Measurements from ENCODE around the gene SH3BP2. TPM values are rescaled to one million over a fixed set of nuclear protein-coding genes. Genes with fewer than 3 reads are reported as not detected.

The SH3BP2 gene
- total RNA-seq, 5 donors from 2014 or later (not counting 1 experiment from before 2014, with no cell fraction given) = 44.0 to 68.2 (median 49.7) TPM

GRCh38 chr4:2803624-2804448, 11.0 kb downstream of the SH3BP2 start:
- Mint-ChIP-seq H3K9me3 (no peaks in the 10 kb centered on the region), H3K4me1 (peaks cover 18 to 42% (median 21%) of the 10 kb centered on the region in 3 donors), H3K4me3 (no peak overlapping the region), H3K36me3 (no peaks in the 10 kb centered on the region), H3K27ac (no peak overlapping the region), H3K27me3 (no peaks in the 10 kb centered on the region)
- Histone ChIP-seq H3K36me3 (ENCODE audit: control insufficient read depth in 2 of 2, extremely low read depth in 1 of 2, insufficient read depth in 1 of 2, low read length in 1 of 2) (no peaks in the 10 kb centered on the region), H3K4me3 (ENCODE audit: control insufficient read depth in 1 of 2, extremely low read depth in 1 of 2, low read length in 1 of 2) (no peak overlapping the region), H3K27me3 (replicated peaks in 1 of 2; ENCODE audit: control insufficient read depth in 2 of 2, extremely low read depth in 1 of 2, insufficient read depth in 2 of 2, low read length in 1 of 2) (no peaks in the 10 kb centered on the region), H3K9me3 (no peaks in the 10 kb centered on the region), H3K4me1 (ENCODE audit: control insufficient read depth in 1 of 2, extremely low read depth in 1 of 2, insufficient read depth in 2 of 2, low read length in 2 of 2) (peaks cover 16 to 46% of the 10 kb centered on the region in 2 experiments), H3K27ac (ENCODE audit: low read length) (no peak overlapping the region)
- WGBS (ENCODE audit: insufficient coverage) = 92% methylated on average over 20 of the region's 20 CpGs
- ChIA-PET CTCF (no interaction called here), POLR2A (interaction anchor here in 1 of 2 donors (0.6 kb wide), 1 partner anchor 28 kb away, joined by 4 read pairs; no protein-coding TSS in a partner anchor)
- ATAC-seq (replicated peaks in 1 of 4) = no peak
- no peak for DNase-seq

DNA sequence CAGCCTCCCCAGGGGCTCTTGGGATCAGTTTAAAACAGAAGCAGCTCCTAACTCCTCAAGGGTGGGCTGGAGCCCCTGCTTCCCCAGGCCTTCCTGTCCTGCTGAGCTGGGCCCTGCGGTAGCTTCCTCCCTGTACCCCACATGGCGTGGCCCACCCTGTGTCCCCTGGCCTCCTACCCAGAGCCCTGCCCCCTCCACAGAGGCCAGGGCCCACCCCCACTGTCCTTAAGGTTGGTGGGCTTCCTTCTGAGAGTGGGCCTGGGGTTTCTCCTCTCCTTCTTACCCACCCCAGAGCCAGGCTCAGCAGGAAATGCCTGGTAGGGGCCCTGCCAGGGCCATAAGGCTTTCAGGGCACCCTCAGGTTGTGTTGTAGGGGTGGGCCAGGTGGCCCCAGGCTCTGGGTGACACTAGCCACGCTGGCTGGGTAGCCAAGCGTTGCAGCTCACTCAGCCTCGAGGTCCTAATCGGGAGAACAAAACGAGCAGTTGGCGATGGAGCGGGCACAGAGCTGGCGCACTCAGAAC, 11.6 kb downstream of the SH3BP2 start:
- ATAC-seq (replicated peaks in 1 of 4) = no peak
- Mint-ChIP-seq H3K4me1 (peaks cover 12 to 35% (median 14%) of the 10 kb centered on the region in 3 donors), H3K36me3 (no peaks in the 10 kb centered on the region), H3K27ac (no peak overlapping the region), H3K9me3 (no peaks in the 10 kb centered on the region), H3K4me3 (no peak overlapping the region), H3K27me3 (no peaks in the 10 kb centered on the region)
- Histone ChIP-seq H3K4me1 (ENCODE audit: control insufficient read depth in 1 of 2, extremely low read depth in 1 of 2, insufficient read depth in 2 of 2, low read length in 2 of 2) (peaks cover 10 to 39% of the 10 kb centered on the region in 2 experiments), H3K9me3 (no peaks in the 10 kb centered on the region), H3K27me3 (replicated peaks in 1 of 2; ENCODE audit: control insufficient read depth in 2 of 2, extremely low read depth in 1 of 2, insufficient read depth in 2 of 2, low read length in 1 of 2) (no peaks in the 10 kb centered on the region), H3K36me3 (ENCODE audit: control insufficient read depth in 2 of 2, extremely low read depth in 1 of 2, insufficient read depth in 1 of 2, low read length in 1 of 2) (no peaks in the 10 kb centered on the region), H3K4me3 (ENCODE audit: control insufficient read depth in 1 of 2, extremely low read depth in 1 of 2, low read length in 1 of 2) (no peak overlapping the region), H3K27ac (ENCODE audit: low read length) (no peak overlapping the region)
- DNase-seq = no peak
- CTCF ChIA-PET = no interaction called here
- 91% methylated on average over 9 of the region's 10 CpGs for WGBS (ENCODE audit: insufficient coverage)
- POLR2A ChIA-PET = no interaction called here

- POLR2A ChIA-PET = no interaction called here
These were observed 12.2 kb downstream of the SH3BP2 start for GRCh38 chr4:2804973-2805501.

GRCh38 chr4:2805712-2806389, 13.0 kb downstream of the SH3BP2 start:
- CTCF ChIA-PET = no interaction called here
- no peaks in the 10 kb centered on the region for H3K9me3 Mint-ChIP-seq
- H3K4me3 Mint-ChIP-seq = no peak overlapping the region
- peaks cover under 1 to 32% of the 10 kb centered on the region in 2 experiments for H3K4me1 ChIP-seq (ENCODE audit: control insufficient read depth in 1 of 2, extremely low read depth in 1 of 2, insufficient read depth in 2 of 2, low read length in 2 of 2)
- no peaks in the 10 kb centered on the region for H3K36me3 ChIP-seq (ENCODE audit: control insufficient read depth in 2 of 2, extremely low read depth in 1 of 2, insufficient read depth in 1 of 2, low read length in 1 of 2)
- no peak overlapping the region for H3K27ac Mint-ChIP-seq
- DNase-seq (no peak), ATAC-seq (replicated peaks in 1 of 4) (no peak)
- no peaks in the 10 kb centered on the region for H3K9me3 ChIP-seq
- POLR2A ChIA-PET = no interaction called here
- no peaks in the 10 kb centered on the region for H3K27me3 Mint-ChIP-seq
- 88% methylated on average over 12 of the region's 20 CpGs for WGBS (ENCODE audit: insufficient coverage)
- peaks cover 4 to 34% (median 8%) of the 10 kb centered on the region in 3 donors for H3K4me1 Mint-ChIP-seq
- H3K27ac ChIP-seq (ENCODE audit: low read length) = no peak overlapping the region
- H3K4me3 ChIP-seq (ENCODE audit: control insufficient read depth in 1 of 2, extremely low read depth in 1 of 2, low read length in 1 of 2) = no peak overlapping the region
- H3K27me3 ChIP-seq (replicated peaks in 1 of 2; ENCODE audit: control insufficient read depth in 2 of 2, extremely low read depth in 1 of 2, insufficient read depth in 2 of 2, low read length in 1 of 2) = no peaks in the 10 kb centered on the region
- no peaks in the 10 kb centered on the region for H3K36me3 Mint-ChIP-seq

More at GRCh38 chr4:2804973-2805501, 12.2 kb downstream of the SH3BP2 start:
- DNase-seq = no peak
- no peaks in the 10 kb centered on the region for H3K27me3 ChIP-seq (replicated peaks in 1 of 2; ENCODE audit: control insufficient read depth in 2 of 2, extremely low read depth in 1 of 2, insufficient read depth in 2 of 2, low read length in 1 of 2)
- no peaks in the 10 kb centered on the region for H3K27me3 Mint-ChIP-seq
- no peak overlapping the region for H3K4me3 ChIP-seq (ENCODE audit: control insufficient read depth in 1 of 2, extremely low read depth in 1 of 2, low read length in 1 of 2)
- peaks cover 6 to 34% of the 10 kb centered on the region in 2 experiments for H3K4me1 ChIP-seq (ENCODE audit: control insufficient read depth in 1 of 2, extremely low read depth in 1 of 2, insufficient read depth in 2 of 2, low read length in 2 of 2)
- H3K27ac Mint-ChIP-seq = no peak overlapping the region
- H3K36me3 ChIP-seq (ENCODE audit: control insufficient read depth in 2 of 2, extremely low read depth in 1 of 2, insufficient read depth in 1 of 2, low read length in 1 of 2) = no peaks in the 10 kb centered on the region
- no peaks in the 10 kb centered on the region for H3K36me3 Mint-ChIP-seq
- no peak overlapping the region for H3K27ac ChIP-seq (ENCODE audit: low read length)
- H3K4me3 Mint-ChIP-seq = no peak overlapping the region
- peaks cover 8 to 35% (median 11%) of the 10 kb centered on the region in 3 donors for H3K4me1 Mint-ChIP-seq
- WGBS (ENCODE audit: insufficient coverage) = 92% methylated on average over 10 of the region's 13 CpGs
- CTCF ChIA-PET = no interaction called here
- H3K9me3 ChIP-seq = no peaks in the 10 kb centered on the region
- no peak for ATAC-seq (replicated peaks in 1 of 4)
- H3K9me3 Mint-ChIP-seq = no peaks in the 10 kb centered on the region

GRCh38 chr4:2806390-2807355, 13.8 kb downstream of the SH3BP2 start:
- H3K9me3 ChIP-seq = no peaks in the 10 kb centered on the region
- no peaks in the 10 kb centered on the region for H3K27me3 ChIP-seq (replicated peaks in 1 of 2; ENCODE audit: control insufficient read depth in 2 of 2, extremely low read depth in 1 of 2, insufficient read depth in 2 of 2, low read length in 1 of 2)
- H3K36me3 Mint-ChIP-seq = no peaks in the 10 kb centered on the region
- ChIA-PET CTCF (no interaction called here), POLR2A (no interaction called here)
- DNase-seq (no peak), ATAC-seq (replicated peaks in 1 of 4) (no peak)
- H3K27ac Mint-ChIP-seq = no peak overlapping the region
- H3K27ac ChIP-seq (ENCODE audit: low read length) = no peak overlapping the region
- no peak overlapping the region for H3K4me3 Mint-ChIP-seq
- 93% methylated on average over 23 of the region's 28 CpGs for WGBS (ENCODE audit: insufficient coverage)
- H3K27me3 Mint-ChIP-seq = no peaks in the 10 kb centered on the region
- no peaks in the 10 kb centered on the region for H3K9me3 Mint-ChIP-seq
- no peak overlapping the region for H3K4me3 ChIP-seq (ENCODE audit: control insufficient read depth in 1 of 2, extremely low read depth in 1 of 2, low read length in 1 of 2)
- H3K4me1 ChIP-seq (ENCODE audit: control insufficient read depth in 1 of 2, extremely low read depth in 1 of 2, insufficient read depth in 2 of 2, low read length in 2 of 2) = peaks cover 4 to 32% of the 10 kb centered on the region in 2 experiments
- H3K36me3 ChIP-seq (ENCODE audit: control insufficient read depth in 2 of 2, extremely low read depth in 1 of 2, insufficient read depth in 1 of 2, low read length in 1 of 2) = no peaks in the 10 kb centered on the region
- peaks cover 3 to 32% (median 7%) of the 10 kb centered on the region in 3 donors for H3K4me1 Mint-ChIP-seq

GRCh38 chr4:2807571-2807970, 14.7 kb downstream of the SH3BP2 start:
- Histone ChIP-seq H3K4me3 (ENCODE audit: control insufficient read depth in 1 of 2, extremely low read depth in 1 of 2, low read length in 1 of 2) (no peak overlapping the region), H3K4me1 (ENCODE audit: control insufficient read depth in 1 of 2, extremely low read depth in 1 of 2, insufficient read depth in 2 of 2, low read length in 2 of 2) (peaks cover 10 to 38% of the 10 kb centered on the region in 2 experiments), H3K36me3 (ENCODE audit: control insufficient read depth in 2 of 2, extremely low read depth in 1 of 2, insufficient read depth in 1 of 2, low read length in 1 of 2) (no peaks in the 10 kb centered on the region), H3K9me3 (no peaks in the 10 kb centered on the region), H3K27ac (ENCODE audit: low read length) (no peak overlapping the region), H3K27me3 (replicated peaks in 1 of 2; ENCODE audit: control insufficient read depth in 2 of 2, extremely low read depth in 1 of 2, insufficient read depth in 2 of 2, low read length in 1 of 2) (no peaks in the 10 kb centered on the region)
- H3K27me3 Mint-ChIP-seq = no peaks in the 10 kb centered on the region
- no peaks in the 10 kb centered on the region for H3K9me3 Mint-ChIP-seq
- DNase-seq (no peak), ATAC-seq (replicated peaks in 1 of 4) (no peak)
- H3K36me3 Mint-ChIP-seq = no peaks in the 10 kb centered on the region
- POLR2A ChIA-PET = no interaction called here
- CTCF ChIA-PET = no interaction called here
- H3K27ac Mint-ChIP-seq = no peak overlapping the region
- H3K4me1 Mint-ChIP-seq = peaks cover 8 to 37% (median 13%) of the 10 kb centered on the region in 3 donors
- 93% methylated on average over 13 of the region's 13 CpGs for WGBS (ENCODE audit: insufficient coverage)
- H3K4me3 Mint-ChIP-seq = no peak overlapping the region

Measured in T-cell (primary cell).